Spleen (tissue), 7 donors: Measurements from ENCODE around the gene RAB11FIP4.

Experiments used
- CTCF ChIP-seq, 11 experiments: fragments of 200-600 bp in 7 of 11; fragments of 450-650 bp in 4 of 11; sonication (generic) in 4 of 11; IDR thresholded peaks in 8 of 11; conservative IDR thresholded peaks in 3 of 11; 1 replicate in 7 of 11; 2 replicates in 4 of 11; pipeline versions ENCODE4 v1.4.0 to v1.8.0; 2016 to 2021; ENCODE audit warnings: antibody characterized with exemption in 11 of 11, inconsistent platforms in 4 of 11, mild to moderate bottlenecking in 1 of 11
- POLR2A ChIP-seq, 3 donors: fragments of 450-650 bp; IDR thresholded peaks; one replicate each; pipeline ENCODE4 v1.5.1; 2017; ENCODE audit warnings: antibody characterized with exemption in 3 of 3, mild to moderate bottlenecking in 1 of 3
- donor health status: DM: no; HTN: no; CAD: no; lungs with moderate emphysema.
- donor health status: DM: no; HTN: no; CAD: no.
- donor health status: DM: no; HTN: no; CAD: no.

- TF ChIP-seq CTCF (IDR thresholded peaks at IDR 0.05 in 8 of 11, conservative IDR thresholded peaks at IDR 0.05 in 3 of 11), result no peak
- no peak for TF ChIP-seq POLR2A (IDR thresholded peaks at IDR 0.05)
Measured at GRCh38 chr17:31531336-31531980, 140.0 kb downstream of the RAB11FIP4 start.
